Globus pallidus (tissue), 1 donor: ENCODE data around the gene LTBP1.

Experiments used
- DNase-seq: peaks from one replicate; pipeline ENCODE4 v3.0.0-alpha.2; 2015; ENCODE audit warnings: low spot score

Gene LTBP1

DNA sequence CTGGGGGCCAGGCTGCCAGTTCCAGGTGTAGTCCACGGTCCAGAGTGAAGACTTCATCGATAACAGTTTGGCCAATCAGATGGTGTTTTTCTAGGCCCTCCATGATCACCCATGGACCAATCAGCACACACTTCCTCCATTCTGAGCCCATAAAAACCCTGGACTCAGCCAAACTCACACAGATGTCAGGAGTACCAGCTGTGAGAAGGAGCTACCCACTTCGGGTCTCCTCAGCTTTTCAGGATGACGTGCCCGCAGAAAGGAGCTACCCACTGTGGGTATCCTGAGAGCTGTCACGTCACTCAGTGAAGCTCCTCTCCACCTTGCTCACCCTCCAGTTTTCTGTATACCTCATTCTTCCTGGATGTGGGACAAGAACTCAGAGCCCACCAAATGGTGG lies 319.7 kb downstream of the LTBP1 start:
- DNase-seq = no peak

DNA sequence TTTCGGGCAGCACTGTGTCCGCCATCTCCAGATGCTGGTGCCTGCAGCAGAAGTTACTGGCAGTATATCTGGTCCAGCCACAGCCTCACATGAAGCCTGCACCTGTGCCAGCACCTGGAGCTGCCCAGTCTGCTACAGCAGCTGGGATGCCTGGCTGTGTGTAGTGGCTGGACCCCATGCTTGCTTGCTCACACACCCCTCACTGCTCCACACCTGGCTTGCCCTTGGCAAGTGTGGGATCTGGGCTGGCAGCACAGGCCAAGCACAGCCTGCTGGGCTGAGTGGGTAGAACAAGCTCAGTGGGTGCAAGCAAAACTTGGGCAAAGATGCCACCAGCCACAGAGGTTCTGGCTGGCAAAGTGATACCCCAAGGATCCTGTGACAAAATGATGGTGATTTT lies 320.3 kb downstream of the LTBP1 start:
- DNase-seq = no peak

DNA sequence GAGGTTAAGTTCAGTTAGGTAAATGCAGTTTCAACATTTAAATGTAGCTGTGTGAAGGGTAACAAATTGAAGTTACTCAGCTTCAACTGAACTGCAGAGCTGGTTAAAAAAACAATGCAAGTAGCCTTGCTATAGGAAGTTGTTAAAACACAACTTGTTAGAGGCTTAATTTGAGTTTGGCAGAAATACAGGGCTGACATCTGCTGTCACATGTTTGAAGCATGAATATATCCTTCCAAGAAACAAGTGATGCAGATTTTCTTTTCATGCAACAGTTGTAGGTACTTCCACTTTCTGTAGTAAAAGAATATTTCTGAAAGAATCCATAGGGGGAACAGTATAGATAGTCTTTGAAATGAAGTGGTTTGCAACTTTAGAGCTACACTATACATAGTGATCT lies 321.0 kb downstream of the LTBP1 start:
- no peak for DNase-seq

DNA sequence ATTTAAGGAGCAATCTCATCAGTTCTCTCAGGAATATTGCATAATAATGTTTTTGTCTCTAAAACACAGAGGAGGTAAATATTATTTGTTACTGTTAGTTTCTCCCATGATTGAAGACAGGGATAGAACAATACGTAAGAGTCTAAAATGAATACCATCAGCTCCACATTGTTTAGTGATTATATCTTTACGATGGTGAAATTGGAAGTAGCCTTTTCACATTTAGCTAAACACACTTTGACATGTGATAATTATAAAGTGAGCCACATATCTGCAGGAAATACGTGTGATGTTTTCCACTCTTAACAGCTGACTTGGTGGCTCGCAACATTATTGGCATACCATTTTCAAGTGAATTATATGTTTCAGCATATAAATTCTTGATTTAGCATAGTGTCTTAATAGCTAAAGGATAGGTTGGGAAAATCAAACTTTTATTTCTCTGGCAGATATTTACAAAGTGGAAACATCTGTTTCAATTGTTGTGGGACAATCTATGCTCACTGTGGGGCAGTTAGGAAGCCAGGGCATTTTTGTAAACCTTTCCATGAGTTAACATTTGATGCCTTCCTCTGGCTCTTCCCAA lies 321.6 kb downstream of the LTBP1 start:
- DNase-seq = no peak

DNA sequence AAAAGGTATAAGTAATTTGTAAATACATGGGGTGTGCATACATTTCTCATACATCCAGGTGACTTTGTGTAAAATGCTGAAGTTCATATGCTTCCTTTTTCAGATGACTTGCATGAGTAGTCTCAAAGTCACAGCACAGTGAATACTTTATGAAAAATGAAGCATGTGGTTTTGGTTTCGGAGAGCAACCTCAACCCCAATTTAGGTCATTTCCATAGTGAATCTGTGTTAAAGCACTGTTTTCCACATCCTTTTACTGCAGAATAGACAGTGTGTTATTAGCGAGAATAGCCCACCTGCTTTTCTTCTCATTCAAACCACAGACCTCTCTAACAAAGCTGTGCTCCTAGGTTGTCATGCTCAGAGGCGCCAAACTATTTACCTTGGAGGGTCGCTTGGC lies 325.2 kb downstream of the LTBP1 start:
- no peak for DNase-seq

DNA sequence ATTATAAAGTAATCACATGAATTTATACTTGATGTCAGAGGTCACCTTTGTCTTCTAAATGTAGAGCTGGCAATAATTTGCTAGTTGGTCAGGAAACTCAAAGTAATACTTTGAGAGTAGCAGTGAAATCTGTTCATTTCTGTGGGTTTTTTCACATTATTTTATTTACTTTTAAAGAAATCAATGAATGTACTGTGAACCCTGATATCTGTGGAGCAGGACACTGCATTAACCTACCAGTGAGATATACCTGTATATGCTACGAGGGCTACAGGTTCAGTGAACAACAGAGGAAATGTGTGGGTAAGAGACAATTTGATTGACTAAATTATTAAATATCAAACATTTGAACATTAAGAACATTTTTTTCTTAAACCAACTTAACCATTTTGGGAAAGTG lies 326.7 kb downstream of the LTBP1 start:
- DNase-seq = no peak

DNA sequence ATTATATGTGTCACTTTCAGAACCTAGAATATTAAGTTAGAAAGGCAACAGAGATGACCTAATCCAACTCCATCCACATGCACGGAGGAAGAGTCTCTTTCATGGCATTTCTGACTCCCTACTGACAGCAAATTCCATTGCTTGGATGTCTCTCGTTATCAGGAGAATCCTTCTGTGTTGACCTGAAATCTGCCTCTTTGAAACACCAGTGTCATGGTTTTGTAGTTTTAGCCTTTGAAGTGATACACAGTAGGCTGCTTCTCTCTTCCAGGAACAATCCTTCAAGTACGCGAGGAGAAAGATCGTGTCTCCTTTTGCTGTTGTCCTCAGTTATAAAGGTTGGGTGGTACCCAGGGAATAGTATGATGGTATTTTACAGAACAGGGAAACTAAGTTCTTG lies 327.8 kb downstream of the LTBP1 start:
- no peak for DNase-seq

DNA sequence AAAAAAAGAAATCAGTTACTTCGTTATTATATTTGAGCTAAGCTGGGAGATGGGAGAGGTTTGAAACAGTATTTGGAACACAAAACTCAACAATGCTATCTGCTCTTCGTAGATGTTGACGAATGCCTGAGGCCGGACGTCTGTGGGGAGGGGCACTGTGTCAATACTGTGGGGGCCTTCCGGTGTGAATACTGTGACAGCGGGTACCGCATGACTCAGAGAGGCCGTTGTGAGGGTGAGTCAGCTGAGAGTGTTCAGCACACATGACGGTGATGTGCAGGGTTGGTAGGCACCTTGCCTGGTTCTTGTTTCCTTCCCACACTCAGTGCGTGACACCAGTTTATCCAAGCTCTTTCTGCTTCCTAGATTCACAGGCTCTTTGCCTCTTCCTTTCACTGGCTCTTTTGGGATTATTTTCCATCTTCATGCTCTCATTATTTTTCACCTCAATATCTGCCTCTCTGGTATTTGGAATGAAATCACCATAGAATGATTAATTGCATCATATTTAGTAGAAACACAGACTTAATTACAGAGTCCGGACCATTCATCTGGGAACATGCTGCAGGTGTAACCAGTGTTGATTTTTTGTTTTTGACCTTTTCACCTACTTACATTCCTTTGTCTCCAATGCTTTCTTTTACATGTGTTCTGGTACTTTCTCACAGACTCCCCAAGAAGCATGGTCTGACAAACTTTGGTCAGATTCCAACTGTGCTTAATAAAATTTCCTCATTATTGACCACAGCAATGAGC lies 329.1 kb downstream of the LTBP1 start:
- no peak for DNase-seq

DNA sequence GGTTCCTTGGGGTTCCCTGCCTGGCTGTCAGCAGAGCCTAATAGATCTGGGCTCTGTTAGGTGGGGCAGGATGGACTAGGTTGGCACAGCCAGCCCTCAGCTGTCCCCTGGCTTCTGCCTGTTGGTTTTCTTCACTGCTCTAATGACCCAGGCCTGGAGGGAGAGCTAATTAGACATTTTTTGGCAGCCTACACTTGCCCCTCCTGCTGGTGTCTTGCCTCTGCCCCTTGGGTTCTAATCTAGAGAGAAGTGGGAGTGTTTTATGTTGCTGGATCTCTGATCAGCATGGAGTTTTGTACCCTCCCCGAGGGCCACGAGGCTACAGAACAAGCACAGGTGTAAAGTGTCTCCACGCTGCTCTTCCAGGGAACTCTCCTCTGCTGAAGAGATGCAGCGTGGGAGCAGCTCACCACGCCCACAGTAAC lies 330.3 kb downstream of the LTBP1 start:
- DNase-seq = no peak

DNA sequence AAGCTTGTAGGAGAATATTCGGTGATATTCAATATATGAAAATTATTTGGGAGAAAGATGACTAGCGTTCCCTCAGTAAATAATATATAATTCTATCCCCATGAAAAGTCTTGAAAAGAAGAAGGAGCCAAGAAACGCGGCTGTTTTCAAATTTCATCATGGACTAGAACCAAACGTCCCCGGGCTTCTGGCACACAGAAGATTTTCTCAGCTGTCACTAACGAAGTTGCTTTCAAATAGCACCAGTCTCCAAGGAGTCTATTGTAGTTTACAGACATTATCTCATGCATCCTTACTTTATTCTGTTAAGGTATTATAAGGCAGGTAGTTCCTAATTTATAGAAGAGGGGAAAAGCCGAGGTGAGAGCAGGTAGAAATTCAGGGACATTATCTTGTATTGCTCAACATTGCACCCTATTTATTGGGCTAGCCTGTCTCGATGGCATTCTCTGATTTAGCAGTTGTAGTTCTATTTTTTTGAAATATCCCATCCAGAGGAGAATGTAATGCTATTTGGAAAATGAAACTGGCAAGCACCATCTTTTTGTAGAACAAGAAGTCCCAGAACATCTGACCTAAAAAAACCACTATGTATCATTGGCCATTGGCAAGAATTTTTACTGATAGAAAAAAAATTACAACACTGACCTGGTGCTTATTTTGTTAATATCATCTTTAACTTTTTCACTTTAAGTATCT lies 331.6 kb downstream of the LTBP1 start:
- DNase-seq = no peak

DNA sequence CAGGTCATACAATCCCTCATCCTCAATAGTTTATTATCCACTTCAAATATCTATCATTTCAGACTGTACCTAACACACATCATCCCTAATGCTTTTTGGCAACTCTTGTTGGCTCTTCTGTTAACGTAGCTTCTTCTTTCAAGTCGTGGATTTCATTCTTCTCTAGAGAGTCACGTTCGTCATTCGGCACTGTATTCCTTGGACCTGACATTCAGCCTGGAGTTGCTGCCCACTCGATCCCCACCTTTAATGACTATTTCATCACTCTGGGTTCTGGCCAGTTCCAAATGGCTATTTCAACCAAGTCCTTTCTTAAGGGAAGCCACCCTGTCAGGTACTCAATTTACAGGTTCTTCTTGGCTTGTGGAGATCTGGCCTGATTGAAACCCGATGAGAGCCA lies 337.5 kb downstream of the LTBP1 start:
- no peak for DNase-seq

DNA sequence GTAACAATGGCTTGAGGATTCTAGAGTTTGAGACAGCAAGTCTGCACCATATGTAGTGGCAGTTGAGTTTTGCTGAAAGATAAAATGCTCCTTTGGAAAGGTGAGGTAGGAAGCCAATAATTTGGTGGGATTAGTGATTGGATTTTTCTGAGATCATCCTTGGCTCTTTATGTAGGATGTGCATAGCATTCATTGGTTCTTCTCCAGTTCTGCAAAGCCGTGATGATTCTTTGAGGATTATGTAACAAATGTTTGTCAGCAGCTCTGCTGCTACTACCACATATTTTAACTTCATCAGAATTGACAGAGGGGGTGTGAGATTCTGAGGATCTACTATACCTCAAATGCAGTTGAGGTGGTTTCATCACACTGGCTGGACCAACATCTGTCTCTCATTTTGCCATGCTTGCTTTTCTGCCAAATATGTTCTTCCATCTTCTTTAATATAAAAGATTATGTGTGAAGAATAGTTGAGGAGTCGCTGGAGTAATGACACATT lies 340.8 kb downstream of the LTBP1 start:
- no peak for DNase-seq

DNA sequence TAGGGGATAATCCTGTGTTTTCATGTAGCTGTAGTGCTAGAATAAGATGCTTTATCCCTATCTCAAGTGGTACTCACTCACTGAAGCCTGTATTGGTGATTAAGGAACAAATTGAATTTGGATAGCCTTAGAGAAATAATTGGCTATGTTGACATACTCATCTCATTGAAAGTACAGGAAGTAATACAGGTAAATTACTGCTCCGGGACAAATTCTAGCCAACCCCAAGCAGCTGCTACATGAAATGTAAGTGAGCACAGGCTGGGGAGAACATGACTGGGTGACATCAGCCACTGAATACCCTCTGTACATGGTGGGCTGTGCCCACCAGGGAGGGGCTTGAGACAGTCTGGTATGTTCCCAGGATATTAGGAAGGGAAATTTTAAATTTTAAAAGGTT lies 341.3 kb downstream of the LTBP1 start:
- DNase-seq = no peak

DNA sequence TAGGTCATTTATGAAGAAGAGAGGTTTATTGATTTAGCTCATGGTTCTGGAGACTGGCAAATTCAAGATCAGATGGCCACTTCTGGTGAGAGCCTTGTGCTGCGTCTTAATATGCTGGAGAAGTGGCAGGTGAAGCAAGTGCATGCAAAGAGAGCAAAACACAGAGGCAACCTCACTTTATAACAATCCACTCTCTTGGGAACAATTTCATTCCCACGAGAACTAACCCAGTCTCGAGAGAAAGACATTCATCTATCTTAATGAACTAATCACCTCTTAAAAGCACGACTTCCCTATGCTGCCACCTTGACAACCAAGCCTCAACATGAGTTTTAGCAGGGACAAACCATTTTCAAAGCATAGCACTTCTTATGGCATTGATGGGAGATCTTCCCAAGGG lies 343.2 kb downstream of the LTBP1 start:
- DNase-seq = no peak

DNA sequence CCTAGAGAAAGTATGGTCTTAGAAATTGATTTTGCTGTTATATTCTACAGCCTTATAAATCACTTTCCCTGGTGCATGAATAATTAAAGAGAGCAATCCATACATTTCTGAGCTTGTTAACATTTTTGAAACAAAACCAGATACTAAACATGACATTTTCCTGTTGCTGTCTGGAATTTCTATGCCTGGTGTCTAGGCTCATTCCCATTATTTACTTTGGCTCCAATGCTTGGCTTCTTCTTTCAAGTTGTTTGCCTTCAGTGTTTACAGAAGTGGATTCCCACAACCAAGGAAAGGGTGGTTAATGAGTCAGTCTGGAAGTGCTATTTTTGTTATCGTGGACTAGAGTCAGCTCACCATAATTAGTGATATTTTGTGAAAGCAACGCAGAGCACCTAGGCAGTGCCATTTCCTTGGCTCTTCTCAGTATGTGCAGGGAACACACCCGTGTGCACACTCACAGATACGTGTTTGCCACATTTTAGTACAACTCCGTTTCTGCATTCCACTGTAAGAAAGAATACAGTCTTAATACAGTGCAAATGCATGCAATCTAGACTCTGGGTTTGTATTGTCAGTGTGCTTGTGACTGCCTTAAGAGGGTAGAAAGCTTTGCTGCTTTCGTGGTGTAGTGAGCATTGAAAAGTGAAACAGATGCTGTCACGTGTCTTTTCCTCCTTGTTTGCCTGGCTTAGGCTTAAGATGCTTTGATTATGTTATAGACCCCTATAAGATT lies 344.7 kb downstream of the LTBP1 start:
- DNase-seq = no peak

DNA sequence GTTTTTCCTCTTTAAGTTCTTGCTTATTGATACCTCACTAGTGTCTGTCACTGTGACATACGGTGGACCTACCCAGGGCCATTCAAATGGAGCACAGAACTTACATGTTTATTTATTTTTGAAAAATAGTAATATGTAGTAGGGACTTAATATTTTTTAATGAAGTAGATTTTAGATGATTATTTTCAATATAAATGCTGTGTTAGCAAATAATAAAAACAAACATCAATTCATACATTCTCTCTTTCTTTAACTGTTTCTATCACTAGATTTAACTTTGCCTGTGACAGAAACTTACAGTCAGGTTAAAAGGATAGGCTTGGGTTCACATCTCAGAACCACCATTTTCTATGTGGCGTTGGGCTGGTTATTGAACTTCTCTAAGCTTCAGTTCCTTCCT lies 345.3 kb downstream of the LTBP1 start:
- no peak for DNase-seq

DNA sequence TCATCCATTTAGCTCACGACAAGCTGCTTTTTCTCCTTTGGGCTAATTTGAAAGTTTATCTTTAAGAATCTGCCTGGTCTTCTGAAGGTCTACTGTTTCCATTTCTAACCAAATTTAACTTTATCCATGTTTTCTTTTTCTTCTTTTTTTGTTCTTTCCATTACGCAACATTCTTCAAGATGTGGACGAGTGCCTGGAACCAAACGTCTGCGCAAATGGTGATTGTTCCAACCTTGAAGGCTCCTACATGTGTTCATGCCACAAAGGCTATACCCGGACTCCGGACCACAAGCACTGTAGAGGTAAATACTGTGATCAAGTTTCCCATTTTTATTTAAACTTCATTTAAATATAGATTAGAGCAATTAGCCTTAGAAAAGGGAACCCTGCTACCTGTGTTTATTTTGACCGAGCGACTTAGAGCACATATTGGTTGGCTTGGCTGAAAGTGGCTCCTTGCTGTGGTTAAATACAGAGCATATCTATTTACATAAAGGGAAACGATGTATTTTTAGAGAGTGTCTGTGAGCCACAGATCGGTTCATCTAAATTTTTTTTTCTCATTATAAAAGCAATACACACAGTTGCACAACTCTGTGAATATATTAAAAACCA lies 346.3 kb downstream of the LTBP1 start:
- DNase-seq = no peak

DNA sequence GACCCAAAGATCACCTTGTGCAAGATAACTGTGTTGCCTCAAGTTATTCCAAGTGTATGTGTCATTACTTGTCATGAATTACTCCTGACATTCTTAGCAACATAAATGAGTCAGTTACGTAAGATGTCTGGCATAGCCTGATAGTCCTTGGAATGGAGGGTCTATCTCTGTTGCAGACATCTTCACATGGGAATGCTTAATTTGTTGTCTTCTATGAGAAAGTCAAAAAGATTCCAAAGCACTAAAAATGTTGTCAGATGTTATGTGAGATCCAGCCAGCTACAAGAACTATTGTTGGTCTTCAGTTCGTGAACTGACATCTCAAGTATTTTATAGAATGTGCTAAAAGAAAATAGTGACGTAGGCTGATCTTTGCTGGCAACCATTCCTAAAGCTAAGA lies 351.5 kb downstream of the LTBP1 start:
- no peak for DNase-seq

DNA sequence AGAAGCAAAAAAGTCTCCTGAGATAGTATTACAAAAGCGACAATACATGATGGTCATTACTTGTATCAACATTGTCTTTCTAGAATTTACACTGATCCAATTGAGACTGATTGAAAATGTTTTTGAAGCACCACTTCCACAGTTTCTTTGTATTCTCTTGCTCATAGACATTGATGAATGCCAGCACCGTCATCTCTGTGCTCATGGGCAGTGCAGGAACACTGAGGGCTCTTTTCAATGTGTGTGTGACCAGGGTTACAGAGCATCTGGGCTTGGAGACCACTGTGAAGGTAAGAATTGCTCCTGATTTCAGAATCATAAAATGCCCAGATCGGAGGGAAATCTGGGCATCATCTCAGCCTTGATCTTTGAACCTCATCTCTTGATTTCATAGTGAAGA lies 354.6 kb downstream of the LTBP1 start:
- no peak for DNase-seq

DNA sequence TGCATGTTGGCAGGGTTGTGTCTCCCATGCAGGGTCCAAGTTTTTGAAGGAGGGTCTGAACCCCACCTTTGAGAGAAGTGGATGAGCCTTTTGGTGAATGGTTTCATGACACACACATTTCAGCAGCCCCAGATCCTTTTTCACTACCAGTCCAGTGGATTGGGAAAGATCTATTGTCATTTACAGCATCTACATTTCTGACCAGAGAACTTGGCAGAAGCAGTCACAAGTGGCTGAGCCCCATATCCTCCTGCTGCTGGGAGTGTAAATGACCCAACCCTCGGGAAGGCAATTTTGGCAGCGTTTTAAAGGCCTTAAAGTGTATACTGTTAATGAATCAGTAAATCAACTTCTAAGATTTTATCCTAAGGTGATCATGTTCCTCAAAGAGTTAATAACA lies 355.6 kb downstream of the LTBP1 start:
- no peak for DNase-seq

DNA sequence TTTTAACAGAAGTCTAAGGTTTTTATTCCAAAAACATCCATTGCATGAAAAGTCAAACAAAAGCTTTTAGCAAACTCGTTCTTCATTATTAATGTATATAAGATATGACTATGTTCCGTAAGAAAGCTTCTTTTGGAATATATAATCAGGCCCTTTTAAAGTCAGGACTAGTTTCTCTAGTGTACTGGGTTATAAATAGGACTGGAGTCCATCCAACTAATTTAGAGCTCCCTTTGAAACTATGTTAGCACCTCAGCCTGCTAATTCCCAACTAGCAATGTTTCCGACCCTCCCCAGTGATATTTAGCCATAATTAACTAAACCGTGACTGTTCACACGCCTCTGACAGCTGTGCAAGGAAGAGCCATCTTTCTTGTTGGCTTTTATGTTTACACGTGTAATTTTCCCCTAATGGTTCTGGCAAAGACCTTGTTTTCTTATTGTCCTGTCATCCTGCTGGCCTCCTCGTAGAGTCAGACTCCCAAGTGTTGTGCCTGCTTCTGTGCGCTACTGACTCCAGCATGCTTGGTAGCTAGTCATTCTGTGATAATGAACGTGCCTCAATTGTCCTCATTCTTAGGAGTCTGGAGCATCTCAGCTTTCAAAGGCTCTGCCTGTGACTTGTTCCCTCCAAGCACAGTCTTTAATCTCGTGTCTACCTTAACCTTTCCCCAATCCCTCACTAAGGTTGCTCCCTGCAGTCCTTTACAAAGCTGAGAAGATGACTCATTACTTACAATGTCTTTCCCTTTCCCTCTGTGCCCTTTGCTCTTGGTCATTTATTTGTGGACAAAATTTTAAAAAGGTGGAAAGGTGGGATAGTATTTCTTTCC lies 357.5 kb downstream of the LTBP1 start:
- DNase-seq = no peak
